SU-DHL-6 (cell line): ENCODE measurements around the gene SEMA5A.

Source experiments
- CTCF ChIP-seq: fragments of 200-600 bp; sonication (generic); IDR thresholded peaks from one replicate; pipeline ENCODE4 v1.5.1; 2017; ENCODE audit warnings: antibody characterized with exemption, mild to moderate bottlenecking, low read length, moderate library complexity; ENCODE audit not compliant: insufficient read depth, poor library complexity, severe bottlenecking
- EZH2phosphoT487 ChIP-seq: fragments of 200-600 bp; sonication (generic), shearing (Covaris generic); conservative IDR thresholded peaks from 2 replicates; pipeline ENCODE4 v1.6.1; 2018; ENCODE audit warnings: mild to moderate bottlenecking, antibody characterized with exemption, low read length, moderate library complexity, mixed read lengths

- TF ChIP-seq CTCF, result no peak
- no peak for TF ChIP-seq EZH2phosphoT487
Measured at GRCh38 chr5:9474219-9475002, 71.5 kb downstream of the SEMA5A start.
